CD4-positive, alpha-beta T cell treated with Interferon gamma for 1 hour (primary cell): ENCODE measurements around the gene ICA1.

Source experiments
- DNase-seq: peaks from one replicate; pipeline ENCODE4 v3.0.0-alpha.2; 2020

ICA1 gene

GRCh38 chr7:8157296-8157695 is 104.7 kb downstream of the ICA1 start:
- DNase-seq = no peak

- DNase-seq = no peak
Observed at GRCh38 chr7:8155836-8156235, 106.1 kb downstream of the ICA1 start.

- no peak for DNase-seq
Observed at GRCh38 chr7:8154272-8154671, 107.7 kb downstream of the ICA1 start.

GRCh38 chr7:8152489-8153192 is 109.3 kb downstream of the ICA1 start:
- peak; percentile 14 for DNase-seq

- no peak for DNase-seq
Observed at GRCh38 chr7:8151161-8151725, 110.7 kb downstream of the ICA1 start.

- no peak for DNase-seq
Observed at GRCh38 chr7:8149222-8149621, 112.7 kb downstream of the ICA1 start.

GRCh38 chr7:8147760-8148463 is 114.1 kb downstream of the ICA1 start:
- DNase-seq = no peak

- no peak for DNase-seq
Observed at GRCh38 chr7:8146788-8147413, 115.1 kb downstream of the ICA1 start.

- DNase-seq = no peak
Observed at GRCh38 chr7:8146106-8146787, 115.7 kb downstream of the ICA1 start.

- DNase-seq = no peak
Observed at GRCh38 chr7:8144856-8145255, 117.1 kb downstream of the ICA1 start.

- no peak for DNase-seq
Observed at GRCh38 chr7:8143151-8143874, 118.7 kb downstream of the ICA1 start.

- no peak for DNase-seq
Observed at GRCh38 chr7:8142477-8142876, 119.5 kb downstream of the ICA1 start.

- no peak for DNase-seq
Observed at GRCh38 chr7:8141070-8141469, 120.9 kb downstream of the ICA1 start.

- DNase-seq = no peak
Observed at GRCh38 chr7:8136051-8136730, 125.8 kb downstream of the ICA1 start.

GRCh38 chr7:8135417-8135816 is 126.5 kb downstream of the ICA1 start:
- DNase-seq = no peak

- no peak for DNase-seq
Observed at GRCh38 chr7:8134089-8134733, 127.8 kb downstream of the ICA1 start.

- DNase-seq = no peak
Observed at GRCh38 chr7:8133188-8133848, 128.6 kb downstream of the ICA1 start.

GRCh38 chr7:8131694-8132605 is 130.0 kb downstream of the ICA1 start:
- peak; percentile 63 for DNase-seq

GRCh38 chr7:8130663-8131062 is 131.3 kb downstream of the ICA1 start:
- no peak for DNase-seq

- DNase-seq = no peak
Observed at GRCh38 chr7:8129318-8129659, 132.7 kb downstream of the ICA1 start.
